WTC11 (cell line): ENCODE measurements around the gene ALG6. TPM values are rescaled to one million over a fixed set of nuclear protein-coding genes. Genes with fewer than 3 reads are reported as not detected.

Source experiments
- ATAC-seq: fragments of 200-7000 bp; cut with Tn5 transposase; 2 replicates; pipeline ENCODE4 v1.10.0; 2021; ENCODE audit warnings: mild to moderate bottlenecking, moderate library complexity
- CTCF ChIA-PET: fragments of 300-600 bp; sonication (Branson Sonifier 250); formaldehyde crosslinking; loops from one replicate; lab custom pipeline; 2021; ENCODE audit warnings: antibody characterized with exemption; lab: Charles Lee
- POLR2A ChIA-PET: fragments of 350-600 bp; sonication (Branson Sonifier 250); formaldehyde crosslinking; loops from one replicate; lab custom pipeline; 2021; ENCODE audit warnings: antibody characterized with exemption; lab: Charles Lee
- DNase-seq: peaks from one replicate; pipeline ENCODE4 v3.0.0; 2021; ENCODE audit warnings: low spot score
- H3K27ac Mint-ChIP-seq: 2 replicates; pipeline ENCODE4 v1.8.0; 2021; ENCODE audit warnings: mixed read lengths
- H3K27me3 Mint-ChIP-seq: 2 replicates; pipeline ENCODE4 v1.8.0; 2021; ENCODE audit warnings: low read depth, mild to moderate bottlenecking, moderate library complexity, mixed read lengths
- H3K36me3 Mint-ChIP-seq: 2 replicates; pipeline ENCODE4 v1.8.0; 2021; ENCODE audit warnings: mixed read lengths
- H3K4me1 Mint-ChIP-seq: 2 replicates; pipeline ENCODE4 v1.8.0; 2022; ENCODE audit warnings: mixed read lengths
- H3K4me3 Mint-ChIP-seq: 2 replicates; pipeline ENCODE4 v1.8.0; 2021; ENCODE audit warnings: mild to moderate bottlenecking, moderate library complexity, mixed read lengths
- H3K9me3 Mint-ChIP-seq: 2 replicates; pipeline ENCODE4 v1.8.0; 2021; ENCODE audit warnings: mixed read lengths
- AR ChIP-seq: fragments of 250-450 bp; sonication (Bioruptor Pico); IDR thresholded peaks from 2 replicates; pipeline ENCODE4 v1.9.0; 2021; ENCODE audit warnings: mild to moderate bottlenecking
- CBFB ChIP-seq: sonication (generic); formaldehyde crosslinking; IDR thresholded peaks from 2 replicates; pipeline ENCODE4 v1.8.1; 2022; ENCODE audit warnings: mild to moderate bottlenecking, low read depth, missing genetic modification reagents
- E2F4 ChIP-seq: sonication (generic); formaldehyde crosslinking; IDR thresholded peaks from 2 replicates; pipeline ENCODE4 v1.8.1; 2022; ENCODE audit warnings: low read depth, mild to moderate bottlenecking, moderate library complexity, missing genetic modification reagents, borderline replicate concordance
- ELF4 ChIP-seq: sonication (generic); formaldehyde crosslinking; IDR thresholded peaks from 2 replicates; pipeline ENCODE4 v1.8.1; 2022; ENCODE audit warnings: low read depth, mild to moderate bottlenecking, moderate library complexity, missing genetic modification reagents
- FOXK1 ChIP-seq: sonication (generic); formaldehyde crosslinking; IDR thresholded peaks from 2 replicates; pipeline ENCODE4 v1.8.0; 2022; ENCODE audit warnings: mild to moderate bottlenecking, moderate library complexity, missing genetic modification reagents
- FOXP4 ChIP-seq: sonication (generic); formaldehyde crosslinking; IDR thresholded peaks from 2 replicates; pipeline ENCODE4 v1.8.0; 2022; ENCODE audit warnings: mild to moderate bottlenecking, missing genetic modification reagents
- GRHL2 ChIP-seq: fragments of 250-450 bp; sonication (Bioruptor Pico); IDR thresholded peaks from 2 replicates; pipeline ENCODE4 v1.8.0; 2022; ENCODE audit warnings: mild to moderate bottlenecking, moderate library complexity; ENCODE audit not compliant: insufficient replicate concordance, severe bottlenecking
- GTF2I ChIP-seq: fragments of 250-450 bp; sonication (Bioruptor Pico); conservative IDR thresholded peaks from 2 replicates; pipeline ENCODE4 v1.4.0; 2021; ENCODE audit warnings: mild to moderate bottlenecking
- JUN ChIP-seq: sonication (generic); formaldehyde crosslinking; IDR thresholded peaks from 2 replicates; pipeline ENCODE4 v1.8.0; 2023; ENCODE audit warnings: mild to moderate bottlenecking, missing genetic modification reagents
- NR2C2 ChIP-seq: sonication (generic); formaldehyde crosslinking; IDR thresholded peaks from 2 replicates; pipeline ENCODE4 v1.8.0; 2022; ENCODE audit warnings: mild to moderate bottlenecking, missing genetic modification reagents
- TEAD1 ChIP-seq: sonication (generic); formaldehyde crosslinking; IDR thresholded peaks from 2 replicates; pipeline ENCODE4 v1.8.0; 2022; ENCODE audit warnings: mild to moderate bottlenecking, missing genetic modification reagents
- TP53 ChIP-seq: sonication (generic); formaldehyde crosslinking; IDR thresholded peaks from 2 replicates; pipeline ENCODE4 v1.8.1; 2023; ENCODE audit warnings: mild to moderate bottlenecking, missing genetic modification reagents
- ZBTB43 ChIP-seq: sonication (generic); formaldehyde crosslinking; IDR thresholded peaks from 2 replicates; pipeline ENCODE4 v1.8.1; 2023; ENCODE audit warnings: mild to moderate bottlenecking, missing genetic modification reagents
- ZNF121 ChIP-seq: sonication (generic); formaldehyde crosslinking; IDR thresholded peaks from 2 replicates; pipeline ENCODE4 v1.8.0; 2023; ENCODE audit warnings: missing genetic modification reagents
- total RNA-seq: library from RNA; stranded (reverse); gene quantifications from 3 replicates; pipeline ENCODE4 v1.2.3, GENCODE V29; 2021
- TF ChIP-seq, protein P1 (sequence below): fragments of 250-450 bp; sonication (Bioruptor Pico); IDR thresholded peaks from 2 replicates; pipeline ENCODE4 v2.1.2; 2022; ENCODE audit warnings: mild to moderate bottlenecking, moderate library complexity
- TF ChIP-seq, protein P2 (sequence below): sonication (generic); formaldehyde crosslinking; IDR thresholded peaks from 2 replicates; pipeline ENCODE4 v1.8.0; 2022; ENCODE audit warnings: mild to moderate bottlenecking, missing genetic modification reagents
- TF ChIP-seq, protein P3 (sequence below): sonication (generic); formaldehyde crosslinking; IDR thresholded peaks from 2 replicates; pipeline ENCODE4 v1.8.1; 2023; ENCODE audit warnings: mild to moderate bottlenecking, missing genetic modification reagents, moderate library complexity
- TF ChIP-seq, protein P4 (sequence below): fragments of 250-450 bp; sonication (Bioruptor Pico); IDR thresholded peaks from 2 replicates; pipeline ENCODE4 v1.9.0; 2021; ENCODE audit warnings: mild to moderate bottlenecking

The ALG6 gene
- total RNA-seq, 1 experiment from 2014 or later: 17.6 TPM

- Mint-ChIP-seq H3K4me1 (no peaks in the 10 kb centered on the region), H3K36me3 (no peaks in the 10 kb centered on the region)
- ATAC-seq: no peak
- no peak for DNase-seq
- no peak for TF ChIP-seq FOXK1 (CRISPR knock-in tag)
- no peak for TF ChIP-seq ELF4 (CRISPR knock-in tag)
- no peak for TF ChIP-seq E2F4 (CRISPR knock-in tag)
- TF ChIP-seq, protein P1, sequence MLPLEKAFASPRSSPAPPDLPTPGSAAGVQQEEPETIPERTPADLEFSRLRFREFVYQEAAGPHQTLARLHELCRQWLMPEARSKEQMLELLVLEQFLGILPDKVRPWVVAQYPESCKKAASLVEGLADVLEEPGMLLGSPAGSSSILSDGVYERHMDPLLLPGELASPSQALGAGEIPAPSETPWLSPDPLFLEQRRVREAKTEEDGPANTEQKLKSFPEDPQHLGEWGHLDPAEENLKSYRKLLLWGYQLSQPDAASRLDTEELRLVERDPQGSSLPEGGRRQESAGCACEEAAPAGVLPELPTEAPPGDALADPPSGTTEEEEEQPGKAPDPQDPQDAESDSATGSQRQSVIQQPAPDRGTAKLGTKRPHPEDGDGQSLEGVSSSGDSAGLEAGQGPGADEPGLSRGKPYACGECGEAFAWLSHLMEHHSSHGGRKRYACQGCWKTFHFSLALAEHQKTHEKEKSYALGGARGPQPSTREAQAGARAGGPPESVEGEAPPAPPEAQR (CRISPR knock-in tag): no peak
- TF ChIP-seq, all 79 proteins: peak for 0
- Mint-ChIP-seq H3K27ac (no peak overlapping the region), H3K27me3 (no peaks in the 10 kb centered on the region), H3K4me3 (no peak overlapping the region), H3K9me3 (no peaks in the 10 kb centered on the region)
- ChIA-PET CTCF (no interaction called here), POLR2A (no interaction called here)
These were observed 81.4 kb downstream of the ALG6 start for GRCh38 chr1:63448731-63449246.

GRCh38 chr1:63450416-63450815, 83.0 kb downstream of the ALG6 start:
- no peak overlapping the region for H3K27ac Mint-ChIP-seq
- ATAC-seq (no peak), DNase-seq (no peak)
- no peaks in the 10 kb centered on the region for H3K36me3 Mint-ChIP-seq
- H3K4me3 Mint-ChIP-seq: no peak overlapping the region
- CTCF ChIA-PET: no interaction called here
- H3K27me3 Mint-ChIP-seq: no peaks in the 10 kb centered on the region
- no peaks in the 10 kb centered on the region for H3K9me3 Mint-ChIP-seq
- POLR2A ChIA-PET: no interaction called here
- no peaks in the 10 kb centered on the region for H3K4me1 Mint-ChIP-seq
- TF ChIP-seq, protein P1 (CRISPR knock-in tag): no peak
- TF ChIP-seq, protein P2, sequence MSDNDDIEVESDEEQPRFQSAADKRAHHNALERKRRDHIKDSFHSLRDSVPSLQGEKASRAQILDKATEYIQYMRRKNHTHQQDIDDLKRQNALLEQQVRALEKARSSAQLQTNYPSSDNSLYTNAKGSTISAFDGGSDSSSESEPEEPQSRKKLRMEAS: no peak
- no peak for TF ChIP-seq TP53 (CRISPR knock-in tag)
- no peak for TF ChIP-seq FOXP4
- no peak for TF ChIP-seq AR (CRISPR knock-in tag)
- TF ChIP-seq, protein P3, sequence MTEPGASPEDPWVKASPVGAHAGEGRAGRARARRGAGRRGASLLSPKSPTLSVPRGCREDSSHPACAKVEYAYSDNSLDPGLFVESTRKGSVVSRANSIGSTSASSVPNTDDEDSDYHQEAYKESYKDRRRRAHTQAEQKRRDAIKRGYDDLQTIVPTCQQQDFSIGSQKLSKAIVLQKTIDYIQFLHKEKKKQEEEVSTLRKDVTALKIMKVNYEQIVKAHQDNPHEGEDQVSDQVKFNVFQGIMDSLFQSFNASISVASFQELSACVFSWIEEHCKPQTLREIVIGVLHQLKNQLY (CRISPR knock-in tag): no peak
- no peak for TF ChIP-seq JUN (CRISPR knock-in tag)
- no peak for TF ChIP-seq NR2C2 (CRISPR knock-in tag)
- TF ChIP-seq GTF2I (CRISPR knock-in tag): no peak
- no peak for TF ChIP-seq E2F4 (CRISPR knock-in tag)
- no peak for TF ChIP-seq GRHL2
- TF ChIP-seq CBFB: no peak
- TF ChIP-seq, protein P4, sequence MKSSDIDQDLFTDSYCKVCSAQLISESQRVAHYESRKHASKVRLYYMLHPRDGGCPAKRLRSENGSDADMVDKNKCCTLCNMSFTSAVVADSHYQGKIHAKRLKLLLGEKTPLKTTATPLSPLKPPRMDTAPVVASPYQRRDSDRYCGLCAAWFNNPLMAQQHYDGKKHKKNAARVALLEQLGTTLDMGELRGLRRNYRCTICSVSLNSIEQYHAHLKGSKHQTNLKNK: no peak
- TF ChIP-seq ZNF121: no peak
- no peak for TF ChIP-seq TEAD1
- TF ChIP-seq ZBTB43 (CRISPR knock-in tag): no peak
